Fibroblast of peridontal ligament (primary cell): ENCODE results near the gene ANKRD33.

Source experiments
- DNase-seq: peaks from one replicate; pipeline ENCODE4 v3.0.0-alpha.2; 2010; ENCODE audit errors: extremely low read depth

ANKRD33 gene

GRCh38 chr12:51887476-51888315 lies at the start of gene ANKRD33:
Gene ANKRD33, plus strand, starts transcription at chr12:51888103. Its CDS starts 84 bp downstream, at chr12:51888187.
- no peak for DNase-seq

- DNase-seq: no peak
Observed at GRCh38 chr12:51838762-51839161, 49.1 kb upstream of the ANKRD33 start.

GRCh38 chr12:51839310-51839947 lies 48.5 kb upstream of the ANKRD33 start:
- no peak for DNase-seq

GRCh38 chr12:51840966-51841365 lies 46.9 kb upstream of the ANKRD33 start:
- DNase-seq: no peak

GRCh38 chr12:51841727-51842126 lies 46.2 kb upstream of the ANKRD33 start:
- no peak for DNase-seq

- DNase-seq: no peak
Observed at GRCh38 chr12:51844854-51845253, 43.0 kb upstream of the ANKRD33 start.

- DNase-seq: no peak
Observed at GRCh38 chr12:51845482-51845881, 42.4 kb upstream of the ANKRD33 start.

GRCh38 chr12:51846271-51846691 lies 41.6 kb upstream of the ANKRD33 start:
- DNase-seq: no peak

- no peak for DNase-seq
Observed at GRCh38 chr12:51846911-51847642, 40.8 kb upstream of the ANKRD33 start.

GRCh38 chr12:51847643-51848325 lies 40.1 kb upstream of the ANKRD33 start:
- no peak for DNase-seq

GRCh38 chr12:51848326-51848727 lies 39.6 kb upstream of the ANKRD33 start, which contains the start of gene FIGNL2:
Gene FIGNL2, minus strand, starts transcription at chr12:51848718. Its CDS starts 26,305 bp downstream, at chr12:51822413.
- no peak for DNase-seq

- DNase-seq: no peak
Observed at GRCh38 chr12:51848841-51849735, 38.8 kb upstream of the ANKRD33 start.

- no peak for DNase-seq
Observed at GRCh38 chr12:51850081-51850964, 37.6 kb upstream of the ANKRD33 start.

- no peak for DNase-seq
Observed at GRCh38 chr12:51850965-51851299, 37.0 kb upstream of the ANKRD33 start.

GRCh38 chr12:51851413-51852124 lies 36.3 kb upstream of the ANKRD33 start:
- no peak for DNase-seq

GRCh38 chr12:51852404-51853137 lies 35.3 kb upstream of the ANKRD33 start:
- peak; percentile 49 for DNase-seq

GRCh38 chr12:51855586-51856428 lies 32.1 kb upstream of the ANKRD33 start:
- peak; percentile 17 for DNase-seq

GRCh38 chr12:51860986-51861385 lies 26.9 kb upstream of the ANKRD33 start:
- DNase-seq: no peak
